H9 (cell line): ENCODE results near the gene USB1. TPM values are rescaled to one million over a fixed set of nuclear protein-coding genes. Genes with fewer than 3 reads are reported as not detected.

ENCODE experiments used
- DNase-seq: peaks from one replicate; pipeline ENCODE4 v3.0.0-alpha.2; 2017
- H2AFZ ChIP-seq: one replicate; pipeline ENCODE4 v1.6.1; 2013; ENCODE audit warnings: mild to moderate bottlenecking, low read length, control low read depth, moderate library complexity
- H2AK5ac ChIP-seq: 2 replicates; pipeline ENCODE4 v1.6.1; 2013; ENCODE audit warnings: low read length, control low read depth, mixed read lengths; ENCODE audit not compliant: insufficient read length
- H2BK120ac ChIP-seq: one replicate; pipeline ENCODE4 v1.6.1; 2013; ENCODE audit warnings: low read depth, mild to moderate bottlenecking, low read length, control low read depth, inconsistent platforms; ENCODE audit not compliant: poor library complexity, severe bottlenecking
- H2BK12ac ChIP-seq: 2 replicates; pipeline ENCODE4 v1.6.1; 2013; ENCODE audit warnings: low read length, control low read depth, mixed read lengths, low read depth; ENCODE audit not compliant: insufficient read length
- H2BK15ac ChIP-seq: 2 replicates; pipeline ENCODE4 v1.6.1; 2013; ENCODE audit warnings: low read depth, low read length, control low read depth
- H2BK20ac ChIP-seq: one replicate; pipeline ENCODE4 v1.6.1; 2013; ENCODE audit warnings: low read depth, mild to moderate bottlenecking, low read length, control low read depth, inconsistent platforms; ENCODE audit not compliant: poor library complexity, severe bottlenecking
- H2BK5ac ChIP-seq: 2 replicates; pipeline ENCODE4 v1.6.1; 2013; ENCODE audit warnings: low read length, control low read depth, mixed read lengths; ENCODE audit not compliant: insufficient read length
- H3K14ac ChIP-seq: 2 replicates; pipeline ENCODE4 v1.6.1; 2013; ENCODE audit warnings: low read length, control low read depth; ENCODE audit not compliant: insufficient read depth
- H3K18ac ChIP-seq: 2 replicates; pipeline ENCODE4 v1.6.1; 2013; ENCODE audit warnings: low read depth, mild to moderate bottlenecking, mixed read lengths, low read length, control low read depth; ENCODE audit not compliant: insufficient read length
- H3K23ac ChIP-seq: 2 replicates; pipeline ENCODE4 v1.6.1; 2013; ENCODE audit warnings: low read length, control low read depth, mixed read lengths, low read depth; ENCODE audit not compliant: insufficient read length
- H3K23me2 ChIP-seq: 2 replicates; pipeline ENCODE4 v1.6.1; 2013; ENCODE audit warnings: low read depth, mild to moderate bottlenecking, mixed read lengths, low read length, control low read depth; ENCODE audit not compliant: insufficient read length, poor library complexity, severe bottlenecking
- H3K27ac ChIP-seq: 2 replicates; pipeline ENCODE4 v1.5.1; 2013; ENCODE audit warnings: low read length, control low read depth, mixed read lengths, low read depth; ENCODE audit not compliant: insufficient read length
- H3K27me3 ChIP-seq: 2 replicates; pipeline ENCODE4 v1.6.1; 2013; ENCODE audit warnings: low read length, control low read depth, inconsistent platforms; ENCODE audit not compliant: insufficient read depth
- H3K4ac ChIP-seq: 2 replicates; pipeline ENCODE4 v1.6.1; 2013; ENCODE audit warnings: low read depth, mild to moderate bottlenecking, control low read depth, inconsistent platforms, low read length, moderate library complexity
- H3K4me1 ChIP-seq: 2 replicates; pipeline ENCODE4 v1.6.1; 2013; ENCODE audit warnings: low read length, control low read depth, inconsistent platforms; ENCODE audit not compliant: insufficient read depth
- H3K4me2 ChIP-seq: 2 replicates; pipeline ENCODE4 v1.6.1; 2013; ENCODE audit warnings: low read length, control low read depth, mixed read lengths; ENCODE audit not compliant: insufficient read length, insufficient read depth
- H3K56ac ChIP-seq: 2 replicates; pipeline ENCODE4 v1.6.1; 2013; ENCODE audit warnings: low read depth, mild to moderate bottlenecking, mixed read lengths, low read length, control low read depth; ENCODE audit not compliant: insufficient read length
- H3K79me1 ChIP-seq: 2 replicates; pipeline ENCODE4 v1.6.1; 2013; ENCODE audit warnings: low read depth, mild to moderate bottlenecking, moderate library complexity, low read length, control low read depth, inconsistent platforms; ENCODE audit not compliant: insufficient read depth, poor library complexity, severe bottlenecking
- H3K79me2 ChIP-seq: 2 replicates; pipeline ENCODE4 v1.6.1; 2013; ENCODE audit warnings: low read length, control low read depth, inconsistent platforms; ENCODE audit not compliant: insufficient read depth
- H3K9ac ChIP-seq: 2 replicates; pipeline ENCODE4 v1.6.1; 2013; ENCODE audit warnings: low read length, control low read depth, mixed read lengths; ENCODE audit not compliant: insufficient read length; ENCODE audit errors: extremely low read depth
- H3K9me3 ChIP-seq: one replicate; pipeline ENCODE4 v1.6.1; 2013; ENCODE audit warnings: low read depth, low read length, inconsistent platforms; ENCODE audit not compliant: control insufficient read depth
- H3T11ph ChIP-seq: one replicate; pipeline ENCODE4 v1.6.1; 2013; ENCODE audit warnings: mild to moderate bottlenecking, low read length, control low read depth, inconsistent platforms
- H4K20me1 ChIP-seq: one replicate; pipeline ENCODE4 v1.6.1; 2013; ENCODE audit not compliant: control insufficient read depth, insufficient read length, insufficient read depth
- H4K5ac ChIP-seq: 2 replicates; pipeline ENCODE4 v1.6.1; 2013; ENCODE audit warnings: low read depth, mild to moderate bottlenecking, mixed read lengths, low read length, control low read depth; ENCODE audit not compliant: insufficient read length
- H4K8ac ChIP-seq: replicated peaks from 2 replicates; pipeline ENCODE4 v1.6.1; 2013; ENCODE audit warnings: low read length, control low read depth, mixed read lengths, low read depth; ENCODE audit not compliant: insufficient read length
- H4K91ac ChIP-seq: 2 replicates; pipeline ENCODE4 v1.6.1; 2013; ENCODE audit warnings: low read depth, mild to moderate bottlenecking, moderate library complexity, mixed read lengths, low read length, control low read depth; ENCODE audit not compliant: insufficient read length
- H3K27ac Mint-ChIP-seq, 3 experiments: 2 replicates in 2 of 3; 3 replicates in 1 of 3; pipeline ENCODE4 v1.8.0; 2020 to 2021; ENCODE audit warnings: mixed read lengths in 3 of 3, mild to moderate bottlenecking in 1 of 3, moderate library complexity in 1 of 3
- H3K27me3 Mint-ChIP-seq: 2 replicates; pipeline ENCODE4 v1.8.0; 2021; ENCODE audit warnings: low read depth, mild to moderate bottlenecking, moderate library complexity, mixed read lengths
- H3K36me3 Mint-ChIP-seq, 3 experiments: 2 replicates in 2 of 3; 3 replicates in 1 of 3; pipeline ENCODE4 v1.8.0; 2020 to 2021; ENCODE audit warnings: low read depth in 3 of 3, mixed read lengths in 3 of 3; ENCODE audit not compliant: insufficient read depth in 1 of 3
- H3K4me1 Mint-ChIP-seq, 2 experiments: 2 replicates each; pipeline ENCODE4 v1.8.0; 2020; ENCODE audit warnings: mixed read lengths in 2 of 2
- H3K4me3 Mint-ChIP-seq, 2 experiments: 2 replicates in 1 of 2; 3 replicates in 1 of 2; pipeline ENCODE4 v1.8.0; 2020 to 2021; ENCODE audit warnings: mild to moderate bottlenecking in 2 of 2, mixed read lengths in 2 of 2, moderate library complexity in 1 of 2
- H3K9me3 Mint-ChIP-seq, 2 experiments: 2 replicates in 1 of 2; 3 replicates in 1 of 2; pipeline ENCODE4 v1.8.0; 2020; ENCODE audit warnings: mild to moderate bottlenecking in 2 of 2, mixed read lengths in 2 of 2, moderate library complexity in 1 of 2
- WGBS: extraction: QIAGEN DNeasy Blood & Tissue Kit; methylation state at CpG from one replicate; pipeline ENCODE4 v1.1.7; 2013; ENCODE audit warnings: missing lambda C conversion rate, low lambda C conversion rate, mixed read lengths; ENCODE audit not compliant: insufficient read length; ENCODE audit errors: extremely low coverage; 5-methylcytosine and 5-hydroxymethylcytosine counted together
- total RNA-seq: library from RNA; stranded (reverse); gene quantifications from 2 replicates; pipeline ENCODE4 v1.2.1, GENCODE V29; 2021
- TF ChIP-seq, protein P1 (sequence below): fragments of 200-600 bp; sonication (generic); conservative IDR thresholded peaks from 3 replicates; pipeline ENCODE4 v1.8.0; 2021; ENCODE audit warnings: antibody characterized with exemption, mild to moderate bottlenecking

Gene USB1
- total RNA-seq, 1 experiment from 2014 or later = 65.0 TPM

DNA sequence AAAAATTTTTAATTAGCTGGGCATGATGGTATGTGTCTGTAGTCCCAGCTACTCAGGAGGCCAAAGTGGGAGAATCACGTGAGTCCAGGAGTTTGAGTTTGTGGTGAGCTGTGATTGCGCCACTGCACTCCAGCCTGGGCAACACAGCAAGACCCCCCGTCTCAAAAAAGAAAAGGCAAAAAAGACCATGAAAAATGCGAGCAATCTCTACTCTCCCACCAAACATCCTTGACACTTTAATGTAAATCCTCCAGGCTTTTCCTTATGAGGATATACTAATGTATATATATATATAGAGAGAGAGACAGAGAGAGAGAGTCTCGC lies 52.4 kb downstream of the USB1 start:
- H3K4me1 Mint-ChIP-seq = peaks cover 6 to 16% of the 10 kb centered on the region in 2 experiments; a peak in 3 of 4 replicates
- H2AK5ac ChIP-seq = no peak overlapping the region
- H2BK15ac ChIP-seq = no peak overlapping the region
- peaks cover 12% of the 10 kb centered on the region for H3K27me3 Mint-ChIP-seq
- no peak overlapping the region for H3K27ac ChIP-seq
- peaks cover 0 to 4% (median 0%) of the 10 kb centered on the region in 3 experiments; a peak in 2 of 7 replicates for H3K36me3 Mint-ChIP-seq
- H2BK120ac ChIP-seq = no peak overlapping the region
- no peak overlapping the region for H3K14ac ChIP-seq
- H2AFZ ChIP-seq = no peak overlapping the region
- no peaks in the 10 kb centered on the region for H3K79me2 ChIP-seq
- no peak overlapping the region for H4K8ac ChIP-seq
- WGBS = no CpG with 5 or more reads among the region's 5 CpGs
- H2BK5ac ChIP-seq = no peak overlapping the region
- H3K79me1 ChIP-seq = no peaks in the 10 kb centered on the region
- no peak overlapping the region for H3T11ph ChIP-seq
- H3K9me3 Mint-ChIP-seq = peaks cover 6 to 7% of the 10 kb centered on the region in 2 experiments; a peak in 4 of 5 replicates
- no peak overlapping the region for H3K4ac ChIP-seq
- no peak overlapping the region for H4K5ac ChIP-seq
- H3K4me1 ChIP-seq = no peaks in the 10 kb centered on the region
- H3K4me2 ChIP-seq = no peak overlapping the region
- H3K9ac ChIP-seq = no peak overlapping the region
- H3K23ac ChIP-seq = no peak overlapping the region
- H2BK12ac ChIP-seq = no peak overlapping the region
- no peak overlapping the region for H4K91ac ChIP-seq
- no peak overlapping the region for H3K18ac ChIP-seq
- H4K20me1 ChIP-seq = no peaks in the 10 kb centered on the region
- no peak overlapping the region for H3K56ac ChIP-seq
- DNase-seq = no peak
- TF ChIP-seq, protein P1, sequence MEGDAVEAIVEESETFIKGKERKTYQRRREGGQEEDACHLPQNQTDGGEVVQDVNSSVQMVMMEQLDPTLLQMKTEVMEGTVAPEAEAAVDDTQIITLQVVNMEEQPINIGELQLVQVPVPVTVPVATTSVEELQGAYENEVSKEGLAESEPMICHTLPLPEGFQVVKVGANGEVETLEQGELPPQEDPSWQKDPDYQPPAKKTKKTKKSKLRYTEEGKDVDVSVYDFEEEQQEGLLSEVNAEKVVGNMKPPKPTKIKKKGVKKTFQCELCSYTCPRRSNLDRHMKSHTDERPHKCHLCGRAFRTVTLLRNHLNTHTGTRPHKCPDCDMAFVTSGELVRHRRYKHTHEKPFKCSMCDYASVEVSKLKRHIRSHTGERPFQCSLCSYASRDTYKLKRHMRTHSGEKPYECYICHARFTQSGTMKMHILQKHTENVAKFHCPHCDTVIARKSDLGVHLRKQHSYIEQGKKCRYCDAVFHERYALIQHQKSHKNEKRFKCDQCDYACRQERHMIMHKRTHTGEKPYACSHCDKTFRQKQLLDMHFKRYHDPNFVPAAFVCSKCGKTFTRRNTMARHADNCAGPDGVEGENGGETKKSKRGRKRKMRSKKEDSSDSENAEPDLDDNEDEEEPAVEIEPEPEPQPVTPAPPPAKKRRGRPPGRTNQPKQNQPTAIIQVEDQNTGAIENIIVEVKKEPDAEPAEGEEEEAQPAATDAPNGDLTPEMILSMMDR = no peak
- H3K27me3 ChIP-seq = no peaks in the 10 kb centered on the region
- H2BK20ac ChIP-seq = no peak overlapping the region
- H3K27ac Mint-ChIP-seq = no peak overlapping the region
- H3K9me3 ChIP-seq = no peaks in the 10 kb centered on the region
- no peak overlapping the region for H3K4me3 Mint-ChIP-seq
- no peaks in the 10 kb centered on the region for H3K23me2 ChIP-seq
